Parathyroid adenoma (tissue), 2 donors: ENCODE results near the gene SNX14.
A peak's percentile ranks its signal among the peaks of the same experiment; 100 is the strongest.

Source experiments
- H2AFZ ChIP-seq: fragments of 300-600 bp; sonication (generic); one replicate; pipeline ENCODE4 v1.7.0; 2017; ENCODE audit warnings: antibody characterized with exemption, mild to moderate bottlenecking
- H3K27ac ChIP-seq: fragments of 300-600 bp; sonication (generic); one replicate; pipeline ENCODE4 v1.7.0; 2017
- H3K27me3 ChIP-seq: fragments of 300-600 bp; sonication (generic); one replicate; pipeline ENCODE4 v1.7.0; 2017; ENCODE audit warnings: low read length; ENCODE audit not compliant: control insufficient read depth, insufficient read depth
- H3K36me3 ChIP-seq: fragments of 300-600 bp; sonication (generic); one replicate; pipeline ENCODE4 v1.7.0; 2017; ENCODE audit warnings: low read length; ENCODE audit not compliant: control insufficient read depth, insufficient read depth
- H3K4me1 ChIP-seq: fragments of 300-600 bp; sonication (generic); one replicate; pipeline ENCODE4 v1.7.0; 2017; ENCODE audit warnings: control low read depth
- H3K4me2 ChIP-seq: fragments of 300-600 bp; sonication (generic); one replicate; pipeline ENCODE4 v1.7.0; 2017; ENCODE audit warnings: low read length
- H3K4me3 ChIP-seq: fragments of 300-600 bp; sonication (generic); one replicate; pipeline ENCODE4 v1.7.0; 2017; ENCODE audit warnings: low read depth, low read length
- H3K79me2 ChIP-seq: fragments of 300-600 bp; sonication (generic); one replicate; pipeline ENCODE4 v1.7.0; 2017; ENCODE audit warnings: control low read depth
- H3K9ac ChIP-seq: fragments of 300-600 bp; sonication (generic); one replicate; pipeline ENCODE4 v1.7.0; 2017; ENCODE audit warnings: mild to moderate bottlenecking
- H3K9me3 ChIP-seq: fragments of 300-600 bp; sonication (generic); one replicate; pipeline ENCODE4 v1.7.0; 2017; ENCODE audit warnings: low read length; ENCODE audit not compliant: control insufficient read depth
- CTCF ChIP-seq: fragments of 300-600 bp; sonication (generic); IDR thresholded peaks from one replicate; pipeline ENCODE4 v1.7.0; 2017; ENCODE audit warnings: antibody characterized with exemption, mild to moderate bottlenecking
- donor health status: primary hyperparathyroidism.

The SNX14 gene

GRCh38 chr6:85610182-85610895 lies 16.7 kb upstream of the SNX14 start:
- Histone ChIP-seq H3K9ac (no peak overlapping the region), H3K79me2 (no peaks in the 10 kb centered on the region), H3K36me3 (no peaks in the 10 kb centered on the region), H3K4me3 (no peak overlapping the region), H3K4me1 (no peaks in the 10 kb centered on the region), H3K4me2 (no peak overlapping the region), H3K27me3 (no peaks in the 10 kb centered on the region), H3K9me3 (no peaks in the 10 kb centered on the region), H2AFZ (no peak overlapping the region), H3K27ac (no peak overlapping the region)
- TF ChIP-seq CTCF, result no peak

- Histone ChIP-seq H3K36me3 (no peaks in the 10 kb centered on the region), H3K4me2 (no peak overlapping the region), H3K27me3 (no peaks in the 10 kb centered on the region), H3K4me3 (no peak overlapping the region), H3K27ac (no peak overlapping the region), H3K79me2 (no peaks in the 10 kb centered on the region), H3K4me1 (no peaks in the 10 kb centered on the region), H3K9ac (no peak overlapping the region), H3K9me3 (no peaks in the 10 kb centered on the region), H2AFZ (no peak overlapping the region)
- TF ChIP-seq CTCF, result no peak
Measured at GRCh38 chr6:85602100-85602499, 8.4 kb upstream of the SNX14 start.

GRCh38 chr6:85600713-85601313 lies 7.2 kb upstream of the SNX14 start:
- no peak for TF ChIP-seq CTCF
- H2AFZ ChIP-seq, result no peak overlapping the region
- no peaks in the 10 kb centered on the region for H3K27me3 ChIP-seq
- no peak overlapping the region for H3K4me3 ChIP-seq
- no peak overlapping the region for H3K4me2 ChIP-seq
- no peak overlapping the region for H3K9ac ChIP-seq
- no peaks in the 10 kb centered on the region for H3K79me2 ChIP-seq
- H3K9me3 ChIP-seq, result no peaks in the 10 kb centered on the region
- no peaks in the 10 kb centered on the region for H3K4me1 ChIP-seq
- no peak overlapping the region for H3K27ac ChIP-seq
- no peaks in the 10 kb centered on the region for H3K36me3 ChIP-seq

GRCh38 chr6:85594197-85594930 lies 706 bp upstream of the SNX14 start:
- H2AFZ ChIP-seq, result peak overlapping the region; percentile 82
- no peaks in the 10 kb centered on the region for H3K9me3 ChIP-seq
- H3K27me3 ChIP-seq, result no peaks in the 10 kb centered on the region
- peaks cover 25% of the 10 kb centered on the region for H3K79me2 ChIP-seq
- peak overlapping the region; percentile 85 for H3K4me2 ChIP-seq
- peaks cover 5% of the 10 kb centered on the region for H3K4me1 ChIP-seq
- no peaks in the 10 kb centered on the region for H3K36me3 ChIP-seq
- H3K4me3 ChIP-seq, result peak overlapping the region; percentile 70
- no peak for TF ChIP-seq CTCF
- H3K27ac ChIP-seq, result peak overlapping the region; percentile 92
- peak overlapping the region; percentile 32 for H3K9ac ChIP-seq
